GM12892 (cell line): ENCODE data around the gene CHRNA5.

Experiments
- POLR2A ChIP-seq: IDR thresholded peaks from 2 replicates; pipeline ENCODE4 v1.6.1; 2011; ENCODE audit warnings: low read depth, low read length, control low read depth
- POLR2AphosphoS5 ChIP-seq: IDR thresholded peaks from 2 replicates; pipeline ENCODE4 v1.6.1; 2011; ENCODE audit warnings: low read depth, low read length, control low read depth
- TAF1 ChIP-seq: IDR thresholded peaks from 2 replicates; pipeline ENCODE4 v1.6.1; 2011; ENCODE audit warnings: low read depth, mild to moderate bottlenecking, control low read depth, low read length, borderline replicate concordance

- TF ChIP-seq POLR2AphosphoS5, result no peak
- TF ChIP-seq POLR2A, result no peak
- TF ChIP-seq TAF1, result no peak
Observed at GRCh38 chr15:78604420-78604819, 39.1 kb downstream of the CHRNA5 start.
